PFSK-1 (cell line): ENCODE data around the gene GSTA4.

ENCODE experiments used
- POLR2AphosphoS5 ChIP-seq: IDR thresholded peaks from 2 replicates; pipeline ENCODE4 v1.6.1; 2012; ENCODE audit warnings: low read depth, mild to moderate bottlenecking, control low read depth, low read length, moderate library complexity
- SIN3A ChIP-seq: IDR thresholded peaks from 2 replicates; pipeline ENCODE4 v1.6.1; 2012; ENCODE audit warnings: mild to moderate bottlenecking, low read length, moderate library complexity, borderline replicate concordance; ENCODE audit not compliant: insufficient read depth
- TAF1 ChIP-seq: IDR thresholded peaks from 2 replicates; pipeline ENCODE4 v1.6.1; 2012; ENCODE audit warnings: low read length, control low read depth, borderline replicate concordance; ENCODE audit not compliant: insufficient read depth
- TF ChIP-seq, protein P1 (sequence below), 2 experiments: IDR thresholded peaks; 2 replicates each; pipeline versions ENCODE4 v1.6.1 to v1.8.0; 2011 to 2012; ENCODE audit warnings: low read depth in 2 of 2, low read length in 2 of 2, control low read depth in 1 of 2, inconsistent platforms in 1 of 2, mild to moderate bottlenecking in 1 of 2, moderate library complexity in 1 of 2; ENCODE audit not compliant: insufficient read depth in 1 of 2

DNA sequence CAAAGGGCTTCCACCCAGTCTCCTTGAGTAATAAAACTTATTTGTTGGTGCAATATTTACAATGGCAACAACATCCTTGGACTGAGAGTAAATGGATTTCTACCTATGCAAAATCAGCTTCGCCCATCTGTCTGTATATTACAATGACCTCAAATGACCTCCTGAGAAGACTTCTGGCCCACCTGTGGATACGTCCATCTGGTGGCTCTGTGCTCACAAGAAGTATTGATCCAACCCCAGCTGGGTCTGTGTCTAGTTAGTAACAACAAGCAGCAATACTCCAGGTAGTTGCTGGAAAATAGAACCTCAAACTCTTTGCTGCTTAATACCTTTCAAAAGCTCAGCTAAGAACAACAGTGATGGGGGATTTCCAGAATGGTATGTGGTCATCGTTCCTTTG, 34.7 kb upstream of the GSTA4 start:
- no peak for TF ChIP-seq POLR2AphosphoS5
- TF ChIP-seq SIN3A = no peak
- TF ChIP-seq, protein P1, sequence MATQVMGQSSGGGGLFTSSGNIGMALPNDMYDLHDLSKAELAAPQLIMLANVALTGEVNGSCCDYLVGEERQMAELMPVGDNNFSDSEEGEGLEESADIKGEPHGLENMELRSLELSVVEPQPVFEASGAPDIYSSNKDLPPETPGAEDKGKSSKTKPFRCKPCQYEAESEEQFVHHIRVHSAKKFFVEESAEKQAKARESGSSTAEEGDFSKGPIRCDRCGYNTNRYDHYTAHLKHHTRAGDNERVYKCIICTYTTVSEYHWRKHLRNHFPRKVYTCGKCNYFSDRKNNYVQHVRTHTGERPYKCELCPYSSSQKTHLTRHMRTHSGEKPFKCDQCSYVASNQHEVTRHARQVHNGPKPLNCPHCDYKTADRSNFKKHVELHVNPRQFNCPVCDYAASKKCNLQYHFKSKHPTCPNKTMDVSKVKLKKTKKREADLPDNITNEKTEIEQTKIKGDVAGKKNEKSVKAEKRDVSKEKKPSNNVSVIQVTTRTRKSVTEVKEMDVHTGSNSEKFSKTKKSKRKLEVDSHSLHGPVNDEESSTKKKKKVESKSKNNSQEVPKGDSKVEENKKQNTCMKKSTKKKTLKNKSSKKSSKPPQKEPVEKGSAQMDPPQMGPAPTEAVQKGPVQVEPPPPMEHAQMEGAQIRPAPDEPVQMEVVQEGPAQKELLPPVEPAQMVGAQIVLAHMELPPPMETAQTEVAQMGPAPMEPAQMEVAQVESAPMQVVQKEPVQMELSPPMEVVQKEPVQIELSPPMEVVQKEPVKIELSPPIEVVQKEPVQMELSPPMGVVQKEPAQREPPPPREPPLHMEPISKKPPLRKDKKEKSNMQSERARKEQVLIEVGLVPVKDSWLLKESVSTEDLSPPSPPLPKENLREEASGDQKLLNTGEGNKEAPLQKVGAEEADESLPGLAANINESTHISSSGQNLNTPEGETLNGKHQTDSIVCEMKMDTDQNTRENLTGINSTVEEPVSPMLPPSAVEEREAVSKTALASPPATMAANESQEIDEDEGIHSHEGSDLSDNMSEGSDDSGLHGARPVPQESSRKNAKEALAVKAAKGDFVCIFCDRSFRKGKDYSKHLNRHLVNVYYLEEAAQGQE (IDR thresholded peaks at IDR 0.05; ENCODE audit: insufficient read depth in 1 of 2, low read depth in 2 of 2, low read length in 2 of 2) = no peak
- TF ChIP-seq TAF1 = no peak
